HFF-Myc (cell line): Measurements from ENCODE around the gene MAST4.
"Not testable (repeated sequence)": the region's sequence is repeated elsewhere in the genome, so short reads cannot be mapped to it uniquely, and the experiment has no call there.

ENCODE experiments used
- DNase-seq: peaks from one replicate; pipeline ENCODE4 v3.0.0-alpha.2; 2011; ENCODE audit warnings: low read depth; ENCODE audit errors: extremely low read depth
- H3K4me3 ChIP-seq: replicated peaks from 2 replicates; pipeline ENCODE4 v1.5.1; 2011; ENCODE audit warnings: low read depth, mild to moderate bottlenecking, control low read depth, low read length
- CTCF ChIP-seq: IDR thresholded peaks from 2 replicates; pipeline ENCODE4 v1.5.1; 2012; ENCODE audit warnings: mild to moderate bottlenecking, low read depth, low read length, control low read depth; ENCODE audit errors: missing control alignments

The MAST4 gene

GRCh38 chr5:66680804-66681203 is 84.6 kb downstream of the MAST4 start:
- DNase-seq: no peak
- H3K4me3 ChIP-seq: no peak overlapping the region
- peak; percentile 18 for TF ChIP-seq CTCF

- H3K4me3 ChIP-seq: no peak overlapping the region
- DNase-seq: no peak
- no peak for TF ChIP-seq CTCF
These were observed 88.5 kb downstream of the MAST4 start for GRCh38 chr5:66684663-66685062.

GRCh38 chr5:66689522-66690220 is 93.5 kb downstream of the MAST4 start:
- TF ChIP-seq CTCF: no peak
- H3K4me3 ChIP-seq: no peak overlapping the region
- DNase-seq: no peak

GRCh38 chr5:66694036-66694435 is 97.8 kb downstream of the MAST4 start:
- TF ChIP-seq CTCF: no peak
- H3K4me3 ChIP-seq: no peak overlapping the region
- DNase-seq: no peak

- H3K4me3 ChIP-seq, DNase-seq: not testable (repeated sequence)
These were observed 99.6 kb downstream of the MAST4 start for GRCh38 chr5:66695840-66696239.

GRCh38 chr5:66697796-66698564 is 101.8 kb downstream of the MAST4 start:
- H3K4me3 ChIP-seq: no peak overlapping the region
- TF ChIP-seq CTCF: no peak
- DNase-seq: no peak

GRCh38 chr5:66701244-66701643 is 105.1 kb downstream of the MAST4 start:
- no peak for DNase-seq
- no peak overlapping the region for H3K4me3 ChIP-seq
- TF ChIP-seq CTCF: no peak
